Mesodermal cell (in vitro differentiated cells): ENCODE measurements around the gene ADAM19.
A peak's percentile ranks its signal among the peaks of the same experiment; 100 is the strongest.

Experiments used
- H3K27ac ChIP-seq: 2 replicates; pipeline ENCODE4 v1.7.0; 2013; ENCODE audit warnings: mild to moderate bottlenecking, low read depth, low read length, moderate library complexity; ENCODE audit not compliant: severe bottlenecking
- H3K36me3 ChIP-seq: 2 replicates; pipeline ENCODE4 v1.7.1; 2013; ENCODE audit warnings: mild to moderate bottlenecking, low read length, moderate library complexity; ENCODE audit not compliant: control insufficient read depth, insufficient read depth
- H3K4me1 ChIP-seq: one replicate; pipeline ENCODE4 v1.7.1; 2013; ENCODE audit warnings: mild to moderate bottlenecking, low read length; ENCODE audit not compliant: insufficient read depth, control insufficient read depth, poor library complexity, severe bottlenecking
- H3K4me3 ChIP-seq: 2 replicates; pipeline ENCODE4 v1.7.0; 2013; ENCODE audit warnings: low read length, control low read depth, mild to moderate bottlenecking; ENCODE audit not compliant: insufficient read depth, poor library complexity, severe bottlenecking; ENCODE audit errors: extremely low read depth
- H3K9me3 ChIP-seq: 2 replicates; pipeline ENCODE4 v1.7.1; 2013; ENCODE audit warnings: mild to moderate bottlenecking, low read length, moderate library complexity; ENCODE audit not compliant: control insufficient read depth
- whole genome bisulfite sequencing, 2 experiments: methylation state at CpG; one replicate each; pipeline ENCODE4 v1.1.5; 2013; ENCODE audit warnings: missing lambda C conversion rate in 2 of 2; ENCODE audit not compliant: insufficient coverage in 2 of 2; 5-methylcytosine and 5-hydroxymethylcytosine counted together

The ADAM19 gene

DNA sequence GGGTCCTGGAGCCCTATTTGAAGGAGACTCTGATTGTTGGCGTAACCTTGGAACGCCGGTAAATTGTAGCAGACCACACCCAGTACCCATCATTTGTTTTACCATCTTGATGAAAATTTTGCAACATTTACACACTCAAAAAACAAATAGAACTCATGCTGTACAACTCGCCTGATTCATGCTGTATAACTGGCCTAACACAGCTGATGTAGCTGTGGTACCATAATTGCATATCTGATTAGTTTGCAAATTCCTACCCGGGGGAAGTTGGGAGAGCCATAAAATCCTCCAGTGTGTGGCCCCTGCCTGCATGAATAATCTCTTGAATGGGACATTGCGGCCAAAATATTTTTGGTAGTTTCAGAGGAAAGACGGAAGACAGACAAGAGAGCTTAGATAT is 105.9 kb downstream of the ADAM19 start:
- Histone ChIP-seq H3K4me1 (peaks cover 48% of the 10 kb centered on the region), H3K9me3 (no peaks in the 10 kb centered on the region), H3K36me3 (peaks cover 62% of the 10 kb centered on the region), H3K4me3 (no peak overlapping the region), H3K27ac (no peak overlapping the region)
- 91 to 92% methylated on average over 6 to 7 of the region's 7 CpGs for WGBS, 2 experiments

DNA sequence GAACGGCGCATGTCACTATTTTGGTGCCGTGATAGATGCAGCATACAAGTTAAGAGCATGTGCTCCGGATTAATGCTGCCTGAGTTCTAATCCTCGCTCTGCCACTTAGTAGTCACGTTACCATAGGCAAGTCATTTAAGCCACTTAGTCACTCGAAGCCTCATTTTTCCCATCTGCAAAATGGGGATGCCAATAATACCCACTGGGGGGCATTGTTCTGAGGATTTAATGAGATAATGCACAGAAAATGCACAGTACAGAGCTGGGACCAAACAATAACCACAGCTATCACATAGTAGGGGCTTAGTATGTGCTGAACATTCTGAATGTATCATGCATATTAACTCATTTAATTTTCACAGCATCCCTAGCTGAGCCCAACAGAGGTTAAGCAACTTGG is 106.5 kb downstream of the ADAM19 start:
- 92 to 96% methylated on average over 7 of the region's 7 CpGs for WGBS, 2 experiments

DNA sequence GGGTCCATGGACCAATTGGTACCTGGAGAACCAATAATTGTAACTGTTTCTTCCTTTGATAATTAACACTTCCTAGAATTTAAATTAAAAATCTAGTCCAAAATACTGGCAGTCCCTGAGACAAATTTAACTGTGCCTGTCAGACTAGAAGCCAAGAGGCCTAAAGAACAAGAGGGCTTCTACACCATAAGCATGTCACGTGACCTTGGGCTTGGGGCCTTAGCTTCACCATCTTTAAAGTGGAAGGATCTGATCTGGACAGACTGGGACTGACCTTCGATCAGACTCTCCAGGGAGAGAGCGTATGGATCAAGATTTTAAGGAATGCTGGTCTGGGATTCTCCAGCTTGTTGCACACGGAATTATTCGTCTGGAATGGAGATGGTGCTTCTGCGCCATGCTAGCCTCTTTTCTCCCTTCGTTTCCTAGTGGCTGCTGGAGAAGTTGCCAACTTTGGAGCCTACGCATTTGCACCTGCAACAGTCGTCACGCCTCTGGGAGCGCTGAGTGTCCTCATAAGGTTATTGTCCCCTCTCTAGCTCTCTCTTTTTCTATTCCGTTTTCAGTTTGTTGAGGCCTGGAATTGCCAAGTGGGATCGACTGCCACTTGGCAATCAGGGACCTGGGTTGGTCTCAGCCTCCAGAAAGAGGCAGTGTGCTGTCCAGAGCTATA is 107.1 kb downstream of the ADAM19 start:
- 96 to 99% methylated on average over 13 of the region's 13 CpGs for WGBS, 2 experiments
- Histone ChIP-seq H3K4me3 (no peak overlapping the region), H3K4me1 (peaks cover 47% of the 10 kb centered on the region), H3K27ac (no peak overlapping the region), H3K36me3 (peaks cover 49% of the 10 kb centered on the region), H3K9me3 (no peaks in the 10 kb centered on the region)

More for the DNA sequence above, 106.5 kb downstream of the ADAM19 start:
- Histone ChIP-seq H3K36me3 (peaks cover 56% of the 10 kb centered on the region), H3K9me3 (no peaks in the 10 kb centered on the region), H3K4me3 (no peak overlapping the region), H3K27ac (no peak overlapping the region), H3K4me1 (peaks cover 47% of the 10 kb centered on the region)

DNA sequence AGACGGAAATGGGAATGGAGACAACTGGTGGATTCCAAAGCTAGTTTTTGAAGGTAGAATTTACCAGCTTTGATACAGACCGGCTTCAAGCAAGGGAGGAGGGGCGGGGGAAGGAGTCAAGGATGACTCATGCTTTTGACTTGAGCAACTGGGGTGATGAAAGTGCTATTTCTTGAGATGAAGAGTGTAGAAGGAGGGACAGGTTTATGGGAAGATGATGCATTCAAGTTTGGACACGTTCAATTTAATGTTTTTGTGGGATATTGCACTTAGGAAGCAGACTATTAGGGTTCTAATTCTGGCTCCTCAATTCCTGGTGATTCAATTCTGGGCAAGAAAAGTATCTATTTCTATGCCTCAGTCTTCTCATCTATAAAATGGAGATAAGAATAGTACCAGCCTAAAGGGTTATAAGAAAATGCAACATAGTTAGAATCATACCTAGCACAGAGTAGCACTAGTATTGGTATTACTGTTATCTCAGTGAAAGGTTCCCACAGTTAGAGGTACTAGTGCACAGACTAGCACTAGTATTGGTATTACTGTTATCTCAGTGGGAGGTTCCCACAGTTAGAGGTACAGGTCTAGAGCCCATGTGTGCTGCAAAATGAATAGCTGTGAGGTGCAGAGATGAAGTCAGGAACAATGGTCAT is 110.9 kb downstream of the ADAM19 start:
- Histone ChIP-seq H3K9me3 (no peaks in the 10 kb centered on the region), H3K4me3 (no peak overlapping the region), H3K4me1 (peaks cover 43% of the 10 kb centered on the region), H3K27ac (peak overlapping the region; percentile 54), H3K36me3 (peaks cover 18% of the 10 kb centered on the region)
- 7 to 8% methylated on average over 4 of the region's 4 CpGs for WGBS, 2 experiments

DNA sequence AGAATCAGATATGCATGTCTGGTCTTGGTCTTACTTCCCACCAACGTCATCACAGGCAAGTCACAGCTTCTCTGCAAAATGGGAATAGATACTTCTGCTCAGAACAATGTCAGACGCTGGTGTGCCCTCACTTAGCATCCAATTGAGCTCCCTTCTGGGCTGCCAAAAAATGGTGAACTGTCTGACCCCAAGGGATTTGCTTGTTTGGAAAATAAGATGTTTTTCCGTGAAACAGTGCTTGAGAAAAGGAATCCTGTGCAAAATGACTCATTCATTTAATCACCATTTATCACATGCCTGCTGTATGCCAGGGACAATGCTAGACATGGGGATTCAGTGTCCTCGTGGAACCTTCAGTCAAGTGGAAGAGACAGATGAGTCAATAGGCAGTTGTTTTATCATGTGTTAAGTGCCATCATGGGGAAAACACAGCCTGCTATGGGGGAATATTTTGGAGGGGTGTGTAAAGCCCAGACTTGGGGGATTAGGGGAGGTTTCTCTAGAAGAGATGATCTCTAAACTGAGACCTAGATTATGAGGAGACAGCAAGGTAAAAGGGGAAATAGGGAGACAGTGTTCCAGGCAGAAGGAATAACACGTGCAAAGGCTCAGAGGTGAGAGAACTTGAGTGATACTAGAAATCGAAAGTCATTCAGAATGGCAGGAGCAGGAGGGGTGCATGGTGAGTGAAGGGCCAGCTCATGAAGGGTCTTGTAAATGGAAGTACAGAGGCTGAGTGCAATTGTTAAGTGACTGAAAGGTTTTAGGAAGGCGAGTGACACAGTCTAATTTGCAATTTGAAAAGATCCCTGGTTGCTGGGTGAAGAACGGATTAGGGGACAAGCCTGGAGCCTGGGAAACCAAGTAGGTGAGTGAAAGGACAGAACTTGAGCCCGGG is 111.7 kb downstream of the ADAM19 start:
- no peaks in the 10 kb centered on the region for H3K9me3 ChIP-seq
- H3K27ac ChIP-seq = peak overlapping the region; percentile 54
- peaks cover 44% of the 10 kb centered on the region for H3K4me1 ChIP-seq
- H3K4me3 ChIP-seq = no peak overlapping the region
- peaks cover 10% of the 10 kb centered on the region for H3K36me3 ChIP-seq
- WGBS, 2 experiments = 55 to 56% methylated on average over 7 to 8 of the region's 9 CpGs

DNA sequence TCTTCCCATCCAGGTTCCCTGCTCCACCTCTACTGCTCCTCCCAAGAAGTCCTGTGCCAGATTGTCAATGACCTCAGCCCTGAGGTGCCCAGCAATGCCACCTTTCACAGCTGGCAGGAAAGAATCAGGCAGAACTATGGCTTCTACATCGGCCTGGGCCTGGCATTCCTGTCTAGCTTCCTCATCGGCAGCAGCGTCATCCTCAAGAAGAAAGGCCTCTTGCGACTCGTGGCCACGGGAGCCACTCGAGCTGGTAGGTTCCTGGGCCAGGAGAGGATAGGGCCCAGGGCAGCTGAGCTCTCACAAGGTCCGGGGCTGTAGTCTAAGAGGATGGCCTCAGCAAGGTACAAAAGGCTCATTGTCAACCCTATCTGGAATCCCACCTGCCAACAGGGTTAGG is 112.5 kb downstream of the ADAM19 start:
- Histone ChIP-seq H3K27ac (no peak overlapping the region), H3K4me1 (peaks cover 44% of the 10 kb centered on the region), H3K9me3 (no peaks in the 10 kb centered on the region), H3K36me3 (peaks cover 10% of the 10 kb centered on the region), H3K4me3 (no peak overlapping the region)
- WGBS, 2 experiments = 86 to 88% methylated on average over 8 of the region's 8 CpGs

DNA sequence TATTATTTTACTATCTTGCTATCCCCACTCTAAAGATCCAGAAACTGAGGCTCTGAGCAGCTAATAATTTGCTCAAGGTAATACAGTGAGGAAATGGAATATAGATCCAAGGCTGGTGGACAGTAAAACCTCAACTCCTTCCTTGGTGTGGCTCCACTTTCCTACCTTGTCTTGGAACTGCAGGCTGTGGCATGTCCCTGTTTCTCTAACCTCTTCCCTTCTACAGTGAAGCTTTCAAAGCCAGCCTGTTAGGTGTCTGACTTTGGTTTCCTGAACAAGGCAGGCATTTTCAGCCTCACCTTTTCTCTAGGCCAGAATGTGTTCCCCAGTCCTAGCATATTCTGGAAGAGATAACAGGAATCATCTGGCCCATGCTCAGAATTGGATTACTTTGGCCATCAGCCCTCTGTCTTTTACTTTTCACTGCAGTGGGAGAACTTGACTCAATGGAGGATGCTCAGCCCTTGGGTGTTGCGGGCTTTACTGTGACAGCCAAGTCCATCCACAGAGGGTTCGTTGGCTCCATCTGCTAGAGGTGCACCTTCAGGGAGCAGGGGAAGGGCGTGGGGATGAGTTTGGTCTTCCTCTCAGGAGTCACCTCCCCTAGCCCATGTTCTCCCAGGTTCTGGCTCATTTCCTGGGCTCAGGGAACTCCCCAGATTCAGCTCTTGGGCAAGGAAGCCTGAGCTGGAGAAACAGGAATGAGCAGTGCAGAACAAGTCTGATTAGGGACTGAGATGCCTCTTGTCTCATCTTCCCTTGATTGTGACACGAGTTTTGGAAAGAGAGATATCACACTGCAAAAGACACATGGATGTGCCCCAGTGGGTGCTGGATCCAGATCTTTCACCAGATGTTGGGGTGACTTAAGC is 114.4 kb downstream of the ADAM19 start:
- H3K9me3 ChIP-seq = no peaks in the 10 kb centered on the region
- H3K4me1 ChIP-seq = peaks cover 34% of the 10 kb centered on the region
- H3K4me3 ChIP-seq = peak overlapping the region; percentile 45

DNA sequence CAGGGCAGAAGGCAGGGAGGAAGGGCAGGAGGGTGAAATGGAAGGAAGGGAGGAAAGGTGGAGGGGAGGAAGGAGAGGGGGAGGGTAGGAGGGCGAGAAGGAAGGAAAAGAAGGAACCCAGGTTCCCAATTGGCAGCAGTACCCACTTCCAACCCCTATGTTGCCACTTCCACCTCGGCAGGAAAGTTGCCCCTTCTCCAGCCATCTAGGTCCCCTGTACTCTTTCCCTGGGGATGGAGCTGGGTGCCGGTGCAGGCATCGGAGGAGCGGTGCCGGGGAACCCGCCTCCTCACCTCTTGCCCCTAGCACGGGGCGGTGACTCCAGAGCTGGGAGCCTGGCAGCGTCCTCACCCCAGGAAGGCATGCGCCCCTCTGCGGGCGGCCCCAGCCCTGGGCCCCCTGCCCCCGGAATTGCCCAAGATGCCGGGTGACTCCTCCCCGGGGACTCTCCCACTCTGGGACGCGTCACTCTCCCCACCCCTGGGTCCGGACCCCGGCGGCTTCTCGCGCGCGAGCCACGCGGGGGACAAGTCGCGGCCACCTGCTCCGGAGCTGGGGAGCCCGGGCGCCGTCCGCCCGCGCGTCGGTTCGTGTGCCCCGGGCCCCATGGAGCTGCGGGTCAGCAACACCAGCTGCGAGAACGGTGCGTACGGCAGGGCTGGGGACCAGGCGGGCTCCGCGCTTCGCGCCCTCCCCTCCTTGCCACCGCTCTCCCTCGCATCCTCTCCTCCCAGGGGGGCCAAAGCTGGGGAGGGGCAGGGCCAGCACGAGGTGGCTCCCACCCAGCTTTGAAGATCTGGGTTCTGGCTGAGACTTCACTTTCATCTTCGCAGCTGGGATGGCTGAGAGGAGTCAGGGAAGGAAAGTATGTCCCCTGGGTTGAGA is 115.6 kb downstream of the ADAM19 start, which contains the start of gene NIPAL4:
NIPAL4 (plus strand) TSS at position 499 of the 885 bp plus-strand sequence; CDS start at position 607, 108 bp downstream.
- H3K9me3 ChIP-seq = no peaks in the 10 kb centered on the region
- H3K4me3 ChIP-seq = peak within 1 kb of the TSS; percentile 45
- no peak within 1 kb of the TSS for H3K27ac ChIP-seq
- H3K4me1 ChIP-seq = peaks cover 28% of the 10 kb centered on the region
- no peaks in the 10 kb centered on the region for H3K36me3 ChIP-seq
- WGBS, 2 experiments = 1% methylated on average over 21 to 25 of the region's 54 CpGs

More for the DNA sequence above, 114.4 kb downstream of the ADAM19 start:
- Histone ChIP-seq H3K27ac (no peak overlapping the region), H3K36me3 (peaks cover 6% of the 10 kb centered on the region)
- 85 to 92% methylated on average over 4 of the region's 4 CpGs for WGBS, 2 experiments

DNA sequence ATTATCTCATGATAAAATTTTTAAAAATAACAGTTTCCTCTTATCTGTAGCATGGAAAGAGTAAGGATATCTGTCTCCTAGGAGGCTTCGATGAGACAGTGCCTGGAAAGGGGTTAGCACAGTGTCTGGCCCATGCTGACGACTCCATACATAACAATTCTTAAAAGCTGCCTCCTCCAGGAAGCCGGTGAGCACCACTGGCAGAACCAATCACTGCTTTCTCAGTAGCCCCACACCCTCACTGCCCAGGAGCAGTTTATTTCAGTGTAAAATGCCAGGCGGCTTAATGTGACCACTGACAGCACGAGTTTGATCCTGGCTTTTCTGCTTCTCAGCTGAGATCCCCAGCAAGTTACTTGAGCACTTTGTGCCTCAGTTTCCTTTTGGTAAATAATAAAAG is 116.7 kb downstream of the ADAM19 start:
- Histone ChIP-seq H3K4me3 (no peak overlapping the region), H3K27ac (no peak overlapping the region), H3K36me3 (no peaks in the 10 kb centered on the region), H3K4me1 (peaks cover 18% of the 10 kb centered on the region), H3K9me3 (no peaks in the 10 kb centered on the region)
- 32 to 57% methylated on average over 1 to 5 of the region's 5 CpGs for WGBS, 2 experiments
